GM10847 (cell line): Measurements from ENCODE around the gene KLF12.

Experiments used
- POLR2A ChIP-seq: IDR thresholded peaks from 2 replicates; pipeline ENCODE4 v1.6.1; 2011; ENCODE audit not compliant: insufficient read length; ENCODE audit errors: extremely low read depth

KLF12 gene

GRCh38 chr13:74145249-74145975 is 11.2 kb upstream of the KLF12 start:
- no peak for TF ChIP-seq POLR2A

- no peak for TF ChIP-seq POLR2A
Observed at GRCh38 chr13:74144269-74144668, 10.1 kb upstream of the KLF12 start.

- TF ChIP-seq POLR2A: no peak
Observed at GRCh38 chr13:74142257-74142656, 8.1 kb upstream of the KLF12 start.

- TF ChIP-seq POLR2A: no peak
Observed at GRCh38 chr13:74138241-74138640, 4.0 kb upstream of the KLF12 start.

- no peak for TF ChIP-seq POLR2A
Observed at GRCh38 chr13:74136084-74136658, 2.0 kb upstream of the KLF12 start.

- peak; percentile 23 for TF ChIP-seq POLR2A
Observed at GRCh38 chr13:74135326-74136083, 1.3 kb upstream of the KLF12 start.

GRCh38 chr13:74134777-74135325 is 647 bp upstream of the KLF12 start:
- no peak for TF ChIP-seq POLR2A

GRCh38 chr13:74133657-74134201 is 475 bp downstream of the KLF12 start:
- peak; percentile 88 for TF ChIP-seq POLR2A

- TF ChIP-seq POLR2A: no peak
Observed at GRCh38 chr13:74132776-74133656, 1.2 kb downstream of the KLF12 start.

GRCh38 chr13:74132152-74132775 is 1.9 kb downstream of the KLF12 start:
- no peak for TF ChIP-seq POLR2A

- no peak for TF ChIP-seq POLR2A
Observed at GRCh38 chr13:74131227-74131626, 3.0 kb downstream of the KLF12 start.

- TF ChIP-seq POLR2A: no peak
Observed at GRCh38 chr13:74129500-74130191, 4.6 kb downstream of the KLF12 start.

- TF ChIP-seq POLR2A: no peak
Observed at GRCh38 chr13:74128156-74128767, 5.9 kb downstream of the KLF12 start.
